ENCODE results near the gene USB1.

The USB1 gene

GRCh38 chr16:58049232-58050185 is 48.3 kb downstream of the USB1 start:
- DNase-seq = no peak

DNA sequence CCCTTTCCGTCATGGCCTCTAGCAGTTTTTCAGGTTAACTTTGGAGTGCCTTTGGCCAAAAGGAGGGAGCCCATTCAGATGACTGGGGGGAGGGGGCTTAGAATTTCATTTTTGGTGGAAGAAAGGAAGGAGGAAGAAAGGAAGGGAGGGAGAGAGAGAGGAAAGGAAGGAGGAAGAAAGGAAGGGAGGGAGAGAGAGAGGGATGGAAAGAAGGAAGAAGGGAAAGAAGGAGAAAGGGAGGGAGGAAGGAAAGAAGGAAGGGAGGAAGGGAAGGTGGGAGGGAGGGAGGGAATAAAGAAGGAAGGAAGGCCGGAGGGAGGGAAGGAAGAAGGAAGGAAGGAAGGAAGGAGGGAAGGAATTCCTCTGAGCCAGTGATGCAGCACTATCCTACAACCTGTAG is 50.1 kb downstream of the USB1 start:
- DNase-seq = no peak

DNA sequence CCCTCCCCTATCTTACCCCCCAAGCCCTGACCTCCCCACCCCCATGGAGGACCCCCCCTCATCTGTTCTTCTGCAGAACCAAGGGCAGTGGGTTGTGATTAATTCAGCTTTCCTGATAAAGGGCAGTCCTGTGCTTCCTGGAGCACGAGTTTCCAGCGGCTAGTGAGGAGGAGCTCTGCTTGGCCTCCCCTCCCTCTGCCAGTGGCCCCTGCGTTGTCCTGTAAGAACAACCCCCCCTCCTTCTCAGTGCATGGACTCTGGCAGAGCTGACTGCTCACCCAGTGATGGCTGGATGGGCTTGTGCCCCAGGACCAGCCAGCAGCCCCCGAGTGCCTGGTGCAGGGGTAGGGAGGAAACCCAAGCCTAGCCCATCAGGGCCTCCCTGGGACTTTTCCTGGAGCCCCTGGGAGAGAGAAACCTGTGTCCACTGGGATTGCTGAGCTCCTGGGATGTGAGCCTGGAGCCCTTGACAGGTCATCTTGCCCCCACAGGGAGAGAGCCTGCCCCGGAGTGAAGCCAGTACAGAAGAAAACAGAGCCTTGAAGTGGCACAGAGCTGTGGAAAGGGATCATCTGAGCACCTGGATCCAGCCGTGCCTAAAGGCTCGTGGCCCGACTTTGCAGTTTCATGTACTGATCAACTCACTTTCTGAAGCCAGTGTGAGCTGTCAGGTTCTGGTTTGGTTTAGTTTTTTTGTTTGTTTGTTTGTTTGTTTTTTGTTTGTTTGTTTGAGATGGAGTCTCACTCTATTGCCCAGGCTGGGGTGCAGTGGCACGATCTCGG is 50.8 kb downstream of the USB1 start:
- no peak for DNase-seq

- DNase-seq = no peak
Observed at GRCh38 chr16:58053682-58054005, 52.4 kb downstream of the USB1 start.

GRCh38 chr16:58054289-58054688 is 53.1 kb downstream of the USB1 start:
- no peak for DNase-seq

GRCh38 chr16:58056580-58056979 is 55.4 kb downstream of the USB1 start:
- DNase-seq = no peak

DNA sequence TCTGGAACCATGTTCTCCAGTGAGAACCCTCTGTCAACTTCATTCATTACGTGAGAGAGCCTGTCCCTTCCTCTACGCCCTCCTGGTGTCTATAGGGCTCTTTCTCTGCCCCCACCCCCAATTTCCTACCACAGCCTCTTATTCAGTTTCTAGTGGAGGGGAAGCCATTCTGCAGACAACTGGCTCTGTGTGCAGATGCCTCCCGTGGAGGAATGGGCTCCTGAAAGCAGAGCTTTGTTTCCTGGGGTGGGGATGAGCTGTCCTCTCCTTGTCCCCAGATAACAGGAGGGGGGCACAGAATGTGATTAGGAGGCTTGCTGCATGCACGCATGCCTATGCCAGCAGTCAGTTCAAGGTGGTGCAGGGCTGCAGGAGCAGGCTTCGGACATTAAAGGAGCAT is 55.9 kb downstream of the USB1 start:
- DNase-seq = no peak

DNA sequence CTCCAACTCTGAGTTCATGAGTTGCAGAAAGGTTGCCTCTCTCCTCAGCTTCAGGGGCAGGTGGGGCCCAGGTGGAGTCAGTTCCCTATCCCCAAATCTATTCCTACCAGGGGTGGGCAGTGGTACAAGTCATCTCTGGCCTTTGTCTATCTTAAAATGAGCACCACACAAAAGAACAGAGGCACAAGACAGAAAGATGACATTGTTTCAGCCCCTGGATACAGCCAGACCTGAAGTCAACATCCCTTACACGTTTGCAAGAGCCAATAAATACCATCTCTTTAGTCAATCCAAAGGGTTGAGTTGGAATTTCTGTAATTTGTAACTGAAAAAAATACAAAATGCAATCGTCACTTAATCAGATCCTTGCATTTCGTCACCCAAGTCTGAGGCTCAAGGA is 56.6 kb downstream of the USB1 start:
- DNase-seq = no peak

DNA sequence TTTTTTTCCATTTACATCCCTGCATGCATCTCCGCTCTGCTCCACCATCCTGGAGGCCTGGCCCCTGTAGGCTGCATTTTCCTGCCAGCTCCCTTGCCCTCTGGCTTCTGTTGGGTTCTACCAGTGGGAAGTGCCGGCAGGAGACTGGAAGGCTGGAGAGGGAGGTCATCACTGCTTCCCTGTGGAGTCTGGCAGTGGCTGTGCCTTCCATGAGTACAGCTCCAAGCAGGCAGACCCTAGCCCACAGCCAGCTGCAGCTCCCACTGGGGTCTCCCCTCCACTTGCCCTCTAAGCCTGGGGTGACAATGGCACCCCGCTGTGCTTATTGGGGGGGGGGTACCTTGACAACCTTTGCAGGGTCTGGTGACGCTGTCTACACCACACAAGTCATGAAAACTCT is 61.6 kb downstream of the USB1 start:
- no peak for DNase-seq

GRCh38 chr16:58063377-58064076 is 62.3 kb downstream of the USB1 start:
- DNase-seq = no peak

DNA sequence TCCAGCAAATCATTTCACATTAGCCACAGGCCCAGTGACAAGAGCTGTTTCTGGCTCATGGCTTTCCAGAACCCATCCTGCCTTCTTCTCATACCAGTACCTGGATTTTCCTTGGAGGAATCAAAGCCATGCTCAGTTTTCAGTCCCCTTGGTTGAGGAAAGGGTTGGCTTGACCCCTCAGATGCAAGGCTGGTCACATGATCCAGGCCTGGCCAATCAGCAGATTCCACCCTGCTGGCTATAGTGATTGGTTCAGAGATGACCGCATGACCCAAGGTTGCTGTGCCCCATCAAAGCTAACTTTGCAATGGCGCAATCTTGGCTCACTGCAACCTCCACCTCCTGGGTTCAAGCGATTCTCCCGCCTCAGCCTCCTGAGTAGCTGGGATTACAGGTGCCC is 69.4 kb downstream of the USB1 start:
- no peak for DNase-seq
